Measurements from ENCODE around the gene EIF4G3. TPM values are rescaled to one million over a fixed set of nuclear protein-coding genes. Genes with fewer than 3 reads are reported as not detected.
"Not testable (repeated sequence)": the region's sequence is repeated elsewhere in the genome, so short reads cannot be mapped to it uniquely, and the experiment has no call there.

EIF4G3 gene
- total RNA-seq, 1 donor from 2014 or later: 39.3 TPM

DNA sequence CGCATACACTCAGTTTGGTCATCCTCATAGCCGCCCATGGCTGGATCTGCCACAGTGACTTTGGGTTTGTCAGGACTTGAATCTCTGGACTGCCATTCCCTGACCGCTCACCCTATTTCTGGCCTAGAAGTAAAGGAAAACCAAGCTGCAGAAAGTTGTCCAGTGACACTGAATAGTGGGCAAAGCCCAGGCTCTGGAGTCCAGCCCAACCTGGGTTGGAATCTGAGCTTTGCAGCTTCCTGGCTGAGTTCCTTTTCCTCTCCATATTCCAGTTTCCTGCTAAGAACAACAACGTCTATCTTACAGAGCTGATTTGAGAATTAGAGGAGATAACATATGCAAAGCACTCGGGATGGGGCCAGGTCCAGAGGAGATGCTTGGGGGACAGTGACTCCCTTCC lies 15.6 kb upstream of the EIF4G3 start:
- Histone ChIP-seq H3K36me3 (no peaks in the 10 kb centered on the region), H3K27ac (no peak overlapping the region), H3K4me3 (no peak overlapping the region), H3K27me3 (no peaks in the 10 kb centered on the region), H3K9me3 (no peaks in the 10 kb centered on the region), H3K4me1 (no peaks in the 10 kb centered on the region)
- DNase-seq (ENCODE audit: extremely low spot score in 2 of 2): no peak
- intact Hi-C loops (cut with DNase I): loop anchor here (5.0 to 10.0 kb wide), 2 partner anchors 207 to 990 kb away; no protein-coding TSS in a partner anchor
- TF ChIP-seq, protein P1, sequence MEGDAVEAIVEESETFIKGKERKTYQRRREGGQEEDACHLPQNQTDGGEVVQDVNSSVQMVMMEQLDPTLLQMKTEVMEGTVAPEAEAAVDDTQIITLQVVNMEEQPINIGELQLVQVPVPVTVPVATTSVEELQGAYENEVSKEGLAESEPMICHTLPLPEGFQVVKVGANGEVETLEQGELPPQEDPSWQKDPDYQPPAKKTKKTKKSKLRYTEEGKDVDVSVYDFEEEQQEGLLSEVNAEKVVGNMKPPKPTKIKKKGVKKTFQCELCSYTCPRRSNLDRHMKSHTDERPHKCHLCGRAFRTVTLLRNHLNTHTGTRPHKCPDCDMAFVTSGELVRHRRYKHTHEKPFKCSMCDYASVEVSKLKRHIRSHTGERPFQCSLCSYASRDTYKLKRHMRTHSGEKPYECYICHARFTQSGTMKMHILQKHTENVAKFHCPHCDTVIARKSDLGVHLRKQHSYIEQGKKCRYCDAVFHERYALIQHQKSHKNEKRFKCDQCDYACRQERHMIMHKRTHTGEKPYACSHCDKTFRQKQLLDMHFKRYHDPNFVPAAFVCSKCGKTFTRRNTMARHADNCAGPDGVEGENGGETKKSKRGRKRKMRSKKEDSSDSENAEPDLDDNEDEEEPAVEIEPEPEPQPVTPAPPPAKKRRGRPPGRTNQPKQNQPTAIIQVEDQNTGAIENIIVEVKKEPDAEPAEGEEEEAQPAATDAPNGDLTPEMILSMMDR (IDR thresholded peaks at IDR 0.05): no peak

DNA sequence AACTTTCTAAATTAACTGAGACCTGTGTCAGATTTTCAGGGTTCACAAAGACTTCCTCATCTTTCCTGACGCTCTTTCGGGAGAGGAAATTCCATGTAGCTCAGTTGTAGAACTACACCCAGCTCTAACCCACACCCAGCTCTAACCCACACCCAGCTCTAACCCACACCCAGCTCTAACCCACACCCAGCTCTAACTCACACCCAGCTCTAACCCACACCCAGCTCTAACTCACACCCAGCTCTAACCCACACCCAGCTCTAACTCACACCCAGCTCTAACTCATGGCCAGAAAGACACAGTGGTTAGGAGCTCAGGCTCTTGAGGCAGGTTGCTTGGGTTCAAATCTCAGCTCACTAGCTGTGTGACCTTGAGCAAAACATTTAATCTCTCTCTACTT lies 14.1 kb upstream of the EIF4G3 start:
- H3K9me3 ChIP-seq; H3K36me3 ChIP-seq; H3K27me3 ChIP-seq; H3K4me3 ChIP-seq; H3K27ac ChIP-seq; H3K4me1 ChIP-seq; DNase-seq (ENCODE audit: extremely low spot score in 2 of 2): not testable (repeated sequence)
- intact Hi-C loops (cut with DNase I): loop anchor here (5.0 to 10.0 kb wide), 2 partner anchors 206 to 988 kb away; no protein-coding TSS in a partner anchor

DNA sequence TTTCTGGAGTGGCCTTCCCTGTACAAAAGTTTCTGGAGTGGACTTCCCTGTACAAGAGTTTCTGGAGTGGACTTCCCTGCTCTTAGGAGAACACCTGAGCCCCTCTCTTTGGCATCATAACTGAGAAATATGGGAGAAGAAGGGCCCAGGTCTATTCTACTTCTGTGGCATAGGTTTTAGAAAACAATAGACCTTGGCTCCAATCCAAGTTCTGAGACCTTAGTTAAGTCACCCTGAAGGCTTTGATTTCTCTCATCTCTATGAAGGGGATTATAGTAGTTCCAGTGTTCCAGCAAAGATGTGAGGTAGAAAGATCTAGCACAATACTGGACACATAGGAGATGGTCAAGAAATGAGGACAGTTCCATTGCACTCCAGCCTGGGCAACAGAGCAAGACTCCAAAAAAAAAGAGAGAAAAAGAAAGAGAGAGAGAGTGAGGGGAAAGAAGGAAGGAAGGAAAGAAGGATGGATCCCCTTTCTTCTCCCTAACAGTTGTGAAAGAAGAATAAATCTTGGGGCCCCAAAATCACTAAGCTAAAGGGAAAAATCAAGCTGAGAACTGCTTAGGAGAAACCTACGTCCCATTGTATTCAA lies 13.3 kb upstream of the EIF4G3 start:
- DNase-seq (ENCODE audit: extremely low spot score in 2 of 2): no peak
- no peak for TF ChIP-seq POLR2AphosphoS5 (IDR thresholded peaks at IDR 0.05; ENCODE audit: insufficient read depth in 1 of 2, low read depth in 1 of 2)
- TF ChIP-seq, protein P1 (IDR thresholded peaks at IDR 0.05): no peak
- TF ChIP-seq POLR2A (IDR thresholded peaks at IDR 0.05): no peak
- H3K9me3 ChIP-seq: no peaks in the 10 kb centered on the region
- intact Hi-C loops (cut with DNase I): loop anchor here (5.0 to 10.0 kb wide), 2 partner anchors 205 to 988 kb away; no protein-coding TSS in a partner anchor
- no peak overlapping the region for H3K27ac ChIP-seq
- no peaks in the 10 kb centered on the region for H3K4me1 ChIP-seq
- H3K4me3 ChIP-seq: no peak overlapping the region
- H3K27me3 ChIP-seq: no peaks in the 10 kb centered on the region
- H3K36me3 ChIP-seq: no peaks in the 10 kb centered on the region

DNA sequence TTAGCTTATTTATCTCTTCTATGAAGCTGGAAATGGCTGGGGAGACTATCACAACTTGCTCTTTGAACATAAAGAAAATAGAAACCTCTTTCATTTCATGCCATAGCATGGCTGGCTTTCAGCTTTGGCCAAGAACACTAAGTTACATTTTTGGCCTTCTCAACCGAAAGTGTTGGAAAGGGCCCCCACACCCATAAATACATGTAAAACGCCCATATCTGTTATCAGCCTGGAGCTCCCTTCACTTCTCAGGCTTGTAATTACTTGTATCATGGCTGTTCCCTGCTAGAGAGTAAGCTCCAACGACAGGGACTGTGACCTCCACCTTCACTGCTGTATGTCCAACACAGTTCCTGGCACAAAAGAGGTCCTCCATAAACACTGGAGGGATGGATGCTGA lies 12.7 kb upstream of the EIF4G3 start:
- H3K36me3 ChIP-seq: no peaks in the 10 kb centered on the region
- no peaks in the 10 kb centered on the region for H3K27me3 ChIP-seq
- no peaks in the 10 kb centered on the region for H3K4me1 ChIP-seq
- H3K27ac ChIP-seq: no peak overlapping the region
- no peak overlapping the region for H3K4me3 ChIP-seq
- TF ChIP-seq POLR2AphosphoS5 (IDR thresholded peaks at IDR 0.05; ENCODE audit: insufficient read depth in 1 of 2, low read depth in 1 of 2): no peak
- TF ChIP-seq, protein P1 (IDR thresholded peaks at IDR 0.05): no peak
- TF ChIP-seq POLR2A (IDR thresholded peaks at IDR 0.05): no peak
- intact Hi-C loops (cut with DNase I): no loop called here
- no peak for DNase-seq (ENCODE audit: extremely low spot score in 2 of 2)
- H3K9me3 ChIP-seq: no peaks in the 10 kb centered on the region

DNA sequence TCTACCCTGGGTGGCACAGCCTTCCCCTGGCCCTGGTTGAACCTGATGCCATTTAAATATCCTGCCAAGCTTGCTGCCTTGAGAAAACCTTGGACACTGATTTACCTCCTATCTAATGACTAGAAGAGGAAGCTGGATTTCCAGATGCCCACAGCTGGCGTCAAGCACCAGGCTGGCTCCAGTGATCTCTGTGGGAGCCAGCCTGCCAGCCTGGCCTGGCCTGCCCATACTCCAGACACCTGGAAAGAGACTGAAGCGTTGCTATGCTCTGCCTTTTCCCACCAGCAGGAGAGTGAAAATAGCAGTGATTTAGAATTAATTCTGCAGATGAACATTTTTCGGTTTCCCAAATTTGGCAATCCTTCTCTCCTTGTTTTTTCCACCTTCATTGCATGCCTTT lies 11.5 kb upstream of the EIF4G3 start:
- H3K4me3 ChIP-seq: no peak overlapping the region
- no peak for TF ChIP-seq POLR2AphosphoS5 (IDR thresholded peaks at IDR 0.05; ENCODE audit: insufficient read depth in 1 of 2, low read depth in 1 of 2)
- TF ChIP-seq, protein P1 (IDR thresholded peaks at IDR 0.05): no peak
- no peak for TF ChIP-seq POLR2A (IDR thresholded peaks at IDR 0.05)

More for the DNA sequence above, 11.5 kb upstream of the EIF4G3 start:
- H3K9me3 ChIP-seq: no peaks in the 10 kb centered on the region
- intact Hi-C loops (cut with DNase I): no loop called here
- no peaks in the 10 kb centered on the region for H3K36me3 ChIP-seq
- no peaks in the 10 kb centered on the region for H3K27me3 ChIP-seq
- no peaks in the 10 kb centered on the region for H3K4me1 ChIP-seq
- no peak for DNase-seq (ENCODE audit: extremely low spot score in 2 of 2)
- no peak overlapping the region for H3K27ac ChIP-seq
